Astrocyte of the spinal cord (primary cell): ENCODE results near the gene ZXDB.
"Not testable (repeated sequence)": the region's sequence is repeated elsewhere in the genome, so short reads cannot be mapped to it uniquely, and the experiment has no call there.

Experiments used
- DNase-seq: peaks from one replicate; pipeline ENCODE4 v3.0.0; 2011; ENCODE audit warnings: low read depth, low spot score
- H3K4me3 ChIP-seq: 2 replicates; pipeline ENCODE4 v1.5.1; 2011; ENCODE audit warnings: low read depth, mild to moderate bottlenecking, low read length, moderate library complexity
- CTCF ChIP-seq: IDR thresholded peaks from 2 replicates; pipeline ENCODE4 v1.5.1; 2012; ENCODE audit warnings: low read depth, mild to moderate bottlenecking, low read length, inconsistent platforms
- in situ Hi-C: cut with HindIII; loops from 2 replicates; pipeline ENCODE4 v1.10.0; 2017; ENCODE audit warnings: low sequenced_read_pairs

ZXDB gene

GRCh38 chrX:57587607-57588006, 4.2 kb upstream of the ZXDB start:
- TF ChIP-seq CTCF: no peak
- H3K4me3 ChIP-seq: no peak overlapping the region
- in situ Hi-C loops: no loop called here
- DNase-seq: no peak

GRCh38 chrX:57592160-57592893, 516 bp downstream of the ZXDB start:
- DNase-seq: peak; percentile 25
- in situ Hi-C loops: not testable (repeated sequence)
- peak overlapping the region; percentile 32 for H3K4me3 ChIP-seq

GRCh38 chrX:57592894-57593215, 1.0 kb downstream of the ZXDB start:
- peak; percentile 50 for DNase-seq
- in situ Hi-C loops: not testable (repeated sequence)
- TF ChIP-seq CTCF: peak; percentile 14
- H3K4me3 ChIP-seq: peak overlapping the region; percentile 32

- peak overlapping the region; percentile 1 for H3K4me3 ChIP-seq
Observed at GRCh38 chrX:57595381-57595811, 3.6 kb downstream of the ZXDB start.

GRCh38 chrX:57596109-57596508, 4.3 kb downstream of the ZXDB start:
- H3K4me3 ChIP-seq: peak overlapping the region; percentile 18
- no peak for DNase-seq
- in situ Hi-C loops: no loop called here
- no peak for TF ChIP-seq CTCF

More at GRCh38 chrX:57595381-57595811, 3.6 kb downstream of the ZXDB start:
- in situ Hi-C loops: no loop called here
- DNase-seq: peak; percentile 71
- TF ChIP-seq CTCF: no peak

GRCh38 chrX:57596516-57596915, 4.7 kb downstream of the ZXDB start:
- no peak for DNase-seq
- in situ Hi-C loops: no loop called here
- H3K4me3 ChIP-seq: peak overlapping the region; percentile 10
- no peak for TF ChIP-seq CTCF

- DNase-seq: no peak
- no peak for TF ChIP-seq CTCF
- no peak overlapping the region for H3K4me3 ChIP-seq
- in situ Hi-C loops: no loop called here
Observed at GRCh38 chrX:57607295-57608187, 15.7 kb downstream of the ZXDB start.

- H3K4me3 ChIP-seq, DNase-seq, in situ Hi-C loops: not testable (repeated sequence)
Observed at GRCh38 chrX:57613351-57613750, 21.5 kb downstream of the ZXDB start.

- H3K4me3 ChIP-seq, in situ Hi-C loops, DNase-seq: not testable (repeated sequence)
Observed at GRCh38 chrX:57629438-57629837, 37.6 kb downstream of the ZXDB start.
